Transverse colon (tissue), 4 donors: ENCODE results near the gene FOXP1.

Experiments used
- EP300 ChIP-seq: sonication (generic); formaldehyde crosslinking; IDR thresholded peaks from one replicate; pipeline ENCODE4 v1.6.1; 2017; ENCODE audit warnings: antibody characterized with exemption, low read depth
- POLR2A ChIP-seq: fragments of 450-650 bp; IDR thresholded peaks from one replicate; pipeline ENCODE4 v1.6.1; 2016; ENCODE audit warnings: antibody characterized with exemption, mild to moderate bottlenecking, moderate library complexity
- POLR2AphosphoS5 ChIP-seq, 3 donors: sonication (generic); formaldehyde crosslinking; IDR thresholded peaks; one replicate each; pipeline ENCODE4 v1.6.1; 2016; ENCODE audit warnings: antibody characterized with exemption in 3 of 3
- TF ChIP-seq, protein P1 (sequence below), 5 experiments: fragments of 200-600 bp in 3 of 5; fragments of 450-650 bp in 2 of 5; sonication (generic) in 3 of 5; IDR thresholded peaks; 1 replicate in 2 of 5; 2 replicates in 3 of 5; pipeline ENCODE4 v1.5.1; 2016 to 2017; ENCODE audit warnings: antibody characterized with exemption in 5 of 5, inconsistent platforms in 3 of 5, mild to moderate bottlenecking in 2 of 5, moderate library complexity in 1 of 5

DNA sequence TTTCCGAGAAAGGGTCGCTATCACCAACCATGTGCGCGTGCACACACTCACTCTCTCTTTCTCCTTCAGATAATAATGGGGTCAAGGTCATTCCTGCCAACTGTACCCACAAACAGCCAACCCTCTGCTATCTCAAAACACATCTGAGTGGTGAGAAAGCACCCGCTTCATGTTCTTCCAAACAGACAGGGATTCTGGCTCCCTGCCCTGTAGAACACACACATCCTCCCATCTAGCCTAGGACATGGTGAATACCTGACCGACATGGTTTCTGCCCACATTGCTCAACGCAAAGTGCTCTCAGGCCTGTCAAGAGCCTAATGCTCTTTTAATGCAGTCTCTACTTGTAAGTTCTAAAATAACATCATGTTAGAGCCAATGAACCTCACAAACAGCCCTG is 302.2 kb downstream of the FOXP1 start:
- TF ChIP-seq, protein P1, sequence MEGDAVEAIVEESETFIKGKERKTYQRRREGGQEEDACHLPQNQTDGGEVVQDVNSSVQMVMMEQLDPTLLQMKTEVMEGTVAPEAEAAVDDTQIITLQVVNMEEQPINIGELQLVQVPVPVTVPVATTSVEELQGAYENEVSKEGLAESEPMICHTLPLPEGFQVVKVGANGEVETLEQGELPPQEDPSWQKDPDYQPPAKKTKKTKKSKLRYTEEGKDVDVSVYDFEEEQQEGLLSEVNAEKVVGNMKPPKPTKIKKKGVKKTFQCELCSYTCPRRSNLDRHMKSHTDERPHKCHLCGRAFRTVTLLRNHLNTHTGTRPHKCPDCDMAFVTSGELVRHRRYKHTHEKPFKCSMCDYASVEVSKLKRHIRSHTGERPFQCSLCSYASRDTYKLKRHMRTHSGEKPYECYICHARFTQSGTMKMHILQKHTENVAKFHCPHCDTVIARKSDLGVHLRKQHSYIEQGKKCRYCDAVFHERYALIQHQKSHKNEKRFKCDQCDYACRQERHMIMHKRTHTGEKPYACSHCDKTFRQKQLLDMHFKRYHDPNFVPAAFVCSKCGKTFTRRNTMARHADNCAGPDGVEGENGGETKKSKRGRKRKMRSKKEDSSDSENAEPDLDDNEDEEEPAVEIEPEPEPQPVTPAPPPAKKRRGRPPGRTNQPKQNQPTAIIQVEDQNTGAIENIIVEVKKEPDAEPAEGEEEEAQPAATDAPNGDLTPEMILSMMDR (IDR thresholded peaks at IDR 0.05), result no peak
- no peak for TF ChIP-seq POLR2A
- no peak for TF ChIP-seq EP300
- no peak for TF ChIP-seq POLR2AphosphoS5 (IDR thresholded peaks at IDR 0.05)
